ENCODE data around the gene CELF5.

DNA sequence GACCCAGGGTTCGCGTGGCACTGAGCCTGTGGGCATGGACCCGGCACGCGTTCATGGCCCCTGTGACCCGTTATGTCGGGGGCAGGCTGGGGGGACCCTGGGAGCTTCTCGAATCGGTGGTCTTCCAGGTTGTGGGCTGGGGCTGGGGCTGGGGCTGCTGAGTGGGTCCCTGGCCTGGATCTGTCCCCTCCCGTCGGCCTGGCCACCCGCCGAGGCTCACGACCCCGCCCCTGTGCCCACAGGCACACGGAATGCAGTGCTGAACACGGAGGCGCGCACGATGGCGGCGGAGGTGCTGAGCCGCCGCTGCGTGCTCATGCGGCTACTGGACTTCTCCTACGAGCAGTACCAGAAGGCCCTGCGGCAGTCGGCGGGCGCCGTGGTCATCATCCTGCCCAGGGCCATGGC, 32.2 kb upstream of the CELF5 start:
- TF ChIP-seq EZH2 (IDR thresholded peaks at IDR 0.05; ENCODE audit: insufficient read depth, poor library complexity, severe bottlenecking): no peak
- TF ChIP-seq EZH2phosphoT487 (IDR thresholded peaks at IDR 0.05; ENCODE audit: insufficient read depth, low read depth): no peak

All from GM23248 (cell line).